SW 1271 (cell line): ENCODE results near the gene FAM3D.
"Not testable (repeated sequence)": the region's sequence is repeated elsewhere in the genome, so short reads cannot be mapped to it uniquely, and the experiment has no call there.

Experiments
- DNase-seq, 2 experiments: peaks; one replicate each; lab custom pipeline; 2025; lab: John Stamatoyannopoulos, UW

FAM3D gene

GRCh38 chr3:58683466-58683865, 16.9 kb upstream of the FAM3D start:
- DNase-seq: no peak

DNA sequence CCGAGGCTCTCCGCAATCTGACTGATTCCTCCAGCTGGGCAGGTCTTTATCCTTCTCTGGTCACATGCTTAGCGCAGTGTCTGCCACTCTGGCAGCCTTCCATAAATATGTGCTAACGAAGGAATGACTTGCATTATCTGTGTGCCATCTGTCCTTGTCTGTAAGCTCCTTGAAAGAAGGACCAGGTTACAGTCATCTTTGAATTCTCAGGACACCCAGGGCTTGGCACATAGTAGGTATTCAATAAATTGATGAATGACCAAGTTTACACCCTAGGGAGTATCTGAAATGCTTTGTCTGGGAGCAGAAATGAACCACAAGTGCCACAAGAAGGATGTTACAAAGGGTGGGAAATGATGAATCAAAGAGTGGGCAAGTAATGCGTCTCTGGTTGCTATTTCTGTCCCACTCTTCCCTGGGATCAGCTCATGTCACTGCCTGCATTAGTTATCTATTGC, 16.5 kb upstream of the FAM3D start:
- no peak for DNase-seq

DNA sequence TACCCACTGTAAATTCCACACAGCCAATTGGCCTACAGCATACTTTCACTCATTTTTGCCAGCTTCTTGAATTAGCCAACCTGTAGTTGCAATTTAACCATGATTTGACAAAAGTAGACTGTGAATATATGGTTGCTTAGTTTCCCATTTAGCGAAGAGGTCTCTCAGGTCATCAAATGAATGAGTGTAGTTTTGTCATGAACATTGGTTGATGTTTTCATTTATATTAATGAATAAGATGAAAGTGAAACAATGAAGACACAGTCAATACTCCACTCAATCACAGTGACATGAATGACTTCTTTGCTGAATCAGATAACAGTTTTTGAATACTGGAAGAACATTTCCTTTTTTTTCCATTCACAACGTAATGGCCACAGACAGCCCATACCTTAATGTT, 15.3 kb upstream of the FAM3D start:
- DNase-seq: no peak

DNA sequence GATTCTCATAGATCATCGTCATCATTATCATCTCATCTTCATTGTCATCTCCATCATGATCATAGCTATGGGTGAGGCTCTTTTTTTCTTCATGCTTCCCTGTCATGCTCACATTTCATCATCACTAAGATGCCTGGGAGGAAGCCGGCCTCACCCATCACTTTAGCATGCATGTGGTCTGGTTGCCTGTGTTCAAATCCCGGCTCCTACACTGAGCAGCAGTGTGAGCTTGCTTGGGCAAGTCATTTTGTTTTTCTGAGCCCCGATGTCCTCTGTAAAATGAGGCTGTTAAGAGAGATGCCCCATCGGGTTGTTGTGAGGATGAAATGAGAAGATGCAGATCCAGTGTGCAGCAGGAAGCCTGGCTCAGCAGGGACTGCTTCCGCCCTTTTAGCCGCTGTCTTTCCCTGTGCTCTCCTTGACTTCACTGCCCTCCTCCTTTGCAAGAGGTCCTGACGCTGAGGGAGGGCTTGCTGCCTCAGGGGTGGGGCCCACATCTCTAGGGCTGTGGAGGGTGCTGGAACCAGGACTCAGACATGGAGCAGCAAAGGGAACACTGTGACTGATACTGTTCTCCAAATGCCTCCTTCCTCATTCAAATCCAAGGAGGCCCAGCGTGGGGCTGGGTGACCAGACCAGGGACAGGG, 14.4 kb upstream of the FAM3D start:
- no peak for DNase-seq

GRCh38 chr3:58679974-58680666, 13.5 kb upstream of the FAM3D start:
- no peak for DNase-seq

DNA sequence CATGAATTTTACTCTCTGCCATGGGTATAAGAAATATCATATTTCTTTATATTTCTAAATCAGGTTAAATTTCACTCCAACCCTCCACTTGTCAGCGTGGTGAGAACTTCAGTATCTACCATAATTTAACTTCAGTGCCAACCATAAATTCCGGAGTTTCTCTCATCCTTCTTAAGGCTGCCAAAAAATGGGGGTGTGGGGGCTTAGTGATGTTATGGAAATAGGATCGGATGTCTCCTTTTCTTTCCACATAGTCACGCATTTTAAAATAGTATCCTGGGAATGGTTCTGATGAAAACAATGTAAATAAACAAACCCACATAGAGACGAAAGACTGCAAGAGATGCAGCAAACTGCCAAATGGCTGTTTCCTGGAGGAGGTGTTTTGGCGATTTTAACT, 12.9 kb upstream of the FAM3D start:
- no peak for DNase-seq

GRCh38 chr3:58678177-58678970, 11.8 kb upstream of the FAM3D start:
- not testable (repeated sequence) for DNase-seq

DNA sequence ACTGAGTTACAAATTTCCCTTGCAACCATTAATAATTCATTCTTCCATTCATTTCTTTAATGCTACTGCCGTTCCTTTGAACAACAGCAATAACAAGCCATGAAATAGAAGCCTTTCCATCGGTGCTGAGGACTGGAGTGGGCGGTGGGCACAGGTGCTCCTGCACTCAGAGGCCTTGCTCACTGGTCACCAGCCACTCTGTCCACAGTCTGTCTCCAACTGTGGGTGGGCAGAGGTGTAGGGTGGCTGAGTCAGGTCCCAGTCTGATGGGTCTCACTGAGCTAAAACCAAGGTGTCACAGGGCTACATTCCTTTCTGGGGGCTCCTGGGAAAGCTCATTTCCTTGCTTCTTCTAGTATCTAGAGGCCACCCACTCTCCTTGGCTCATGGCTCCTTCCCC, 6.3 kb upstream of the FAM3D start:
- no peak for DNase-seq

GRCh38 chr3:58672451-58672850, 5.9 kb upstream of the FAM3D start:
- DNase-seq: no peak

GRCh38 chr3:58670506-58671135, 4.0 kb upstream of the FAM3D start:
- DNase-seq: no peak

- no peak for DNase-seq
Measured at GRCh38 chr3:58668247-58668646, 1.7 kb upstream of the FAM3D start.

GRCh38 chr3:58667704-58668103, 1.1 kb upstream of the FAM3D start:
- DNase-seq: no peak

DNA sequence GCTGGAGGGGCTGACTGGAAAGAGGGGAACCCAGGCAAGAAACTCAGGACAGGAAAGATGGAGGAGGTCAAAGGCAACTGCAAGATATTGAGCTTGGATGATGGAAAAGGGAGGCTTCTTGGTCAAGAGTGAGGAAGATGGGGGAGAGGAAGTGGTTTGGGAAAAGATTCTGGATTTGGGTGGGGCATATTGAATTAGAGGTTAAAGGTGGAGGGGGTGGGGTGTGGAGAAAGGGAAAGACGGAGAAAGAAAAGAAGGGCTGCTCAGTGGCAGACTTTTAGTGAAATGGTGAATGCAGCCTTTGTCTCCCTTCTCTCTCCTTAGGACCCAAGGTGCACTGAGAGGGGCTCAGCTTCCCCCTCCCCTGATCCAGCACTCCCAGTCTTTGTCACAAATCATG, 655 bp upstream of the FAM3D start:
- DNase-seq: no peak

- no peak for DNase-seq
Measured at GRCh38 chr3:58665405-58665804, 1.2 kb downstream of the FAM3D start.

- DNase-seq: no peak
Measured at GRCh38 chr3:58664611-58665010, 2.0 kb downstream of the FAM3D start.

DNA sequence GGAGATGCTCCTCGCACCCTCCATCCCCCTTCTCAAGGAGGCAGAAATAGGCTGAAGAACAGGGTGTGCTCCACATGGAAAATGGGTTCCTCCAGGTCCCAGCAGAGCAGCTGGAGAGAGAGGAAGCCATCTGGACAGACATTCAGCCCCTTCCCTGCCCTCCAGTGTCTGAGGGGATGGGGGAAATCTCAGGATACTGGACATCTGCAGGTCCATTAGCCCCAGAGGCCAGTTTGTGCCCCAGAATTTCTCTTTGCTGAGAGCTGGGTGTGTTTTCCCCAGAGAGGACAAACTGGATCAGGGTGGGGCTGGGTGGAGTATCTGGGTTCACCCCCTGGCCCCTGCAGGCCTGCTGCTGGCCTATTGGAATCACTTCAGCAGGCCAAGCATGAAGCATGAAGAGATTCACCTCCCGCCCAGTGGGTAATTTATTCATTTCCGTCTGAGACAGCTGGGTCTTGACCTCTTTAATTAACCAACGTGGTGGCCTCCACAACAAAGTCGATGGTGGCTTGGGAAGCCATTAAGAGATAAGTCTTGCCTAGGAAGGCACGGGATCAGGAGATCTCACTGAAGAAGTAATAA, 4.6 kb downstream of the FAM3D start:
- no peak for DNase-seq

- DNase-seq: no peak
Measured at GRCh38 chr3:58660998-58661397, 5.6 kb downstream of the FAM3D start.

- no peak for DNase-seq
Measured at GRCh38 chr3:58659051-58659675, 7.4 kb downstream of the FAM3D start.

DNA sequence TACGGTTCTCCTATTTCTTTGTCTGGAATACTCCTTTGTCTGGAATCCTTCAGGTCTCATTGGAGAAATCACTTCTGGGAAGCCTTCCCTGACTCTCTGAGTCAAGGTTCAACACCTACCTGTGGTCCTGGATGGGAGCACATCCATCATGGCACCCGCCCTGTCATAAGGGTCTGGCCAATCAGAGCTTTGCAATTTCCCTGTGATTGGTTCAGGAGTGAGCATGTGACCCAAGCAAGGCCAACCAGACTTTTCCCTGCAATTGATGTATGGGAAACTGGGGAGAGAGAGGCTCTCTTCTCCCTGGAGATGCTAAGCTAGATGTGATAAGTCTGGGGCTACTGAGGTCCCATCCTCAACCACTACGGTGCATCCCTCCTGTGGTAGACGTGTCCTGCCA, 8.1 kb downstream of the FAM3D start:
- no peak for DNase-seq

DNA sequence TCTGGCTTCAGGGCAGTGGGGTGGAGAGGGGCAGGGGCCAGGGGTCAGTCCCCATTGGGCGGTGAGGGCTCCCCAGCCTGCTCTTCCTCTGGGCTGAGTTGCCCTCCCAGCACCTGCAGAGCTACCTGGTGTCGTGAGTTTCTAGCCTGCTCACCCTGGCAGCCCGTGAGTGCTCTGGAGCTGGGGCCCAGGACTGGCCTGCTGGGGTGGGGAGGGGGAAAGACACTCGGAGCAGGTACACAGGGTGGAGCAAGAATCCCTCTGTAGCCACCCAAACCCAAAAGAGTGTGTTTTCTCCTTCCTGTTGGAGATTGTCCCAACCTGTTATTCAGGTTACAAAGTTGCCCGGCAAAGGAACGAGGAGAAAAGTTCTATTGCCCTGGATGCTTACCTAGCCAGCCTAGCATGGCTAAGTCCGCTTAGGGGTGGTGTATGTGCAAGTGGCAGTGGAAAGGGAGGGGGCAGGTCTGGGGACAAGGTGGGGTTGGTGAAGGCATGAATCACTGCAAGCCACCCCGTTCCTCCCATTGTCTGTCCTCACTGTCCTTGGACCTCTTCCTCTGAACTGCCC, 8.9 kb downstream of the FAM3D start:
- no peak for DNase-seq

DNA sequence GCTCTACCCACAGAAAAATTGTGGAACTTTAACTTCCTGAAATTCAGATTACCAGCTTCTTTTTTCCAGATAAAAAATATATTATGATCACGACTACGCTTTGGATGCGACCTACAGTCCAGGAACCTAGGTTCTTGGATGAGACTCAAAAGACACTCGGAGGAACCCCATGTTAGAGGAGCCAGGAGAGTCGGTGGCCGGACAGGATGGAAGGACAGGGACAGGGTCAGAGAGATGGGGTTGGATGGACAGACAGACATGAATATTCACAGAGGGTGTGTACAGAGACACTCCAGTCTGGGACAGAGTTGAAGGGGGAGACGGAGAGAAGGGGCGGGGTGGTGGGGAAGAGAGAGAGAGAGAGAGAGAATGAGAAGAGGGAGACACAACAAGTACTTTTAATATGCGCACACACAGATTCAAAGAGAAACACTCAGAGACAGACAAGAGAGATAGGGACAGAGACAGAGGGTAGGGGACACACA, 9.5 kb downstream of the FAM3D start:
- no peak for DNase-seq
